ENCODE measurements around the gene NAP1L4. TPM values are rescaled to one million over a fixed set of nuclear protein-coding genes. Genes with fewer than 3 reads are reported as not detected.
A peak's percentile ranks its signal among the peaks of the same experiment; 100 is the strongest.

NAP1L4 gene
- total RNA-seq, 1 donor from 2014 or later = 184 TPM

GRCh38 chr11:2914455-2915195 lies 77.5 kb downstream of the NAP1L4 start:
- Mint-ChIP-seq H3K4me1 (ENCODE audit: low read depth) (no peaks in the 10 kb centered on the region), H3K36me3 (ENCODE audit: insufficient read depth) (no peaks in the 10 kb centered on the region), H3K27ac (no peak overlapping the region), H3K9me3 (ENCODE audit: low read depth) (no peaks in the 10 kb centered on the region), H3K4me3 (ENCODE audit: low read depth) (no peak overlapping the region), H3K27me3 (peaks cover 19% of the 10 kb centered on the region)
- DNase-seq (ENCODE audit: low spot score, unreplicated experiment) = no peak
- TF ChIP-seq, protein P1, sequence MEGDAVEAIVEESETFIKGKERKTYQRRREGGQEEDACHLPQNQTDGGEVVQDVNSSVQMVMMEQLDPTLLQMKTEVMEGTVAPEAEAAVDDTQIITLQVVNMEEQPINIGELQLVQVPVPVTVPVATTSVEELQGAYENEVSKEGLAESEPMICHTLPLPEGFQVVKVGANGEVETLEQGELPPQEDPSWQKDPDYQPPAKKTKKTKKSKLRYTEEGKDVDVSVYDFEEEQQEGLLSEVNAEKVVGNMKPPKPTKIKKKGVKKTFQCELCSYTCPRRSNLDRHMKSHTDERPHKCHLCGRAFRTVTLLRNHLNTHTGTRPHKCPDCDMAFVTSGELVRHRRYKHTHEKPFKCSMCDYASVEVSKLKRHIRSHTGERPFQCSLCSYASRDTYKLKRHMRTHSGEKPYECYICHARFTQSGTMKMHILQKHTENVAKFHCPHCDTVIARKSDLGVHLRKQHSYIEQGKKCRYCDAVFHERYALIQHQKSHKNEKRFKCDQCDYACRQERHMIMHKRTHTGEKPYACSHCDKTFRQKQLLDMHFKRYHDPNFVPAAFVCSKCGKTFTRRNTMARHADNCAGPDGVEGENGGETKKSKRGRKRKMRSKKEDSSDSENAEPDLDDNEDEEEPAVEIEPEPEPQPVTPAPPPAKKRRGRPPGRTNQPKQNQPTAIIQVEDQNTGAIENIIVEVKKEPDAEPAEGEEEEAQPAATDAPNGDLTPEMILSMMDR (IDR thresholded peaks at IDR 0.05; ENCODE audit: unreplicated experiment) = no peak

DNA sequence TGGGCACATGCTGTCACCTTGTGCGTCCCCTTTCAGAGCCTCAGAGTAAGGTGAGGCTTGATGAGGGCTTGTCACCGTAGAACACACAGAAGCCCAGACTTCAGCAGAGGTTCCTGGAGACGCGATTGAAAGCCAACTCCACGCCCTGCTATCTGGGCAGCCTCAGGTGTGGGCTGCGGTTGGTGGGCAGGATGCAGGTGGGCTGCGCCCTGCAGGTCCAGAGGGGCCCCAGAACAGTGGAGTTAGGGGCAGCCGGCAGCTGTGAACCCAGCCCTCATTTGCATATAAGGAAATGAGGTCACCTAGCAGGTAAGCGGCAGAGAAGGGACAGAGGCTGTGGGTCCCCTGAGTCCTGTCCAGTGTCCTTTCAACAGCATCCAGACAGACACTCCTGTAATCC lies 78.4 kb downstream of the NAP1L4 start:
- no peak overlapping the region for H3K27ac Mint-ChIP-seq
- H3K4me1 Mint-ChIP-seq (ENCODE audit: low read depth) = no peaks in the 10 kb centered on the region
- no peaks in the 10 kb centered on the region for H3K36me3 Mint-ChIP-seq (ENCODE audit: insufficient read depth)

DNA sequence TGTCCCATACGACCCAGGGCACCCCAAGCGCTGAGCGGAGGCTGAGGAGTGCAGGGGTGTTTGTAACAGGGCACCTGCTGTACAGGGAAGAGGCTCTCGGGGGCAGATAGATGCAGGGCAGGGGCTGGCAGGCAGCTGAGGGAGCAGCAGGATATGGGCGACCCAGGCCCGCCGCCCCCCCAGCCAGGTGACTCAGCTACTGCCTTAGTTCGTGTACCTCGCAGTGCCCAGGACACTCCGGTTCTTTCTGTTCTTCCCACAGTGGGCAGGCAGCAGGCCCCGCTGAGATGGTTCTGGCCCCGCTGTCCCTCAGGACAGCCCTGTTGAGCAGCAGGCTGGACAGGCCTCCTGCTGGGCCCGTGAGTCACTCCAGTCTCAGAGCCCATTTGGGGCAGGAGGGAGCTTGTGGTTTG lies 79.1 kb downstream of the NAP1L4 start:
- TF ChIP-seq, protein P1 (IDR thresholded peaks at IDR 0.05; ENCODE audit: unreplicated experiment) = no peak
- no peak overlapping the region for H3K27ac Mint-ChIP-seq
- no peaks in the 10 kb centered on the region for H3K36me3 Mint-ChIP-seq (ENCODE audit: insufficient read depth)
- peaks cover 19% of the 10 kb centered on the region for H3K27me3 Mint-ChIP-seq
- no peaks in the 10 kb centered on the region for H3K4me1 Mint-ChIP-seq (ENCODE audit: low read depth)
- no peaks in the 10 kb centered on the region for H3K9me3 Mint-ChIP-seq (ENCODE audit: low read depth)
- no peak for DNase-seq (ENCODE audit: low spot score, unreplicated experiment)
- no peak overlapping the region for H3K4me3 Mint-ChIP-seq (ENCODE audit: low read depth)

More for the DNA sequence above, 78.4 kb downstream of the NAP1L4 start:
- DNase-seq (ENCODE audit: low spot score, unreplicated experiment) = no peak
- H3K27me3 Mint-ChIP-seq = peaks cover 19% of the 10 kb centered on the region
- H3K4me3 Mint-ChIP-seq (ENCODE audit: low read depth) = no peak overlapping the region
- TF ChIP-seq, protein P1 (IDR thresholded peaks at IDR 0.05; ENCODE audit: unreplicated experiment) = no peak
- no peaks in the 10 kb centered on the region for H3K9me3 Mint-ChIP-seq (ENCODE audit: low read depth)

GRCh38 chr11:2912498-2912897 lies 79.6 kb downstream of the NAP1L4 start:
- DNase-seq (ENCODE audit: low spot score, unreplicated experiment) = no peak
- H3K4me3 Mint-ChIP-seq (ENCODE audit: low read depth) = no peak overlapping the region
- H3K4me1 Mint-ChIP-seq (ENCODE audit: low read depth) = no peaks in the 10 kb centered on the region
- H3K36me3 Mint-ChIP-seq (ENCODE audit: insufficient read depth) = no peaks in the 10 kb centered on the region
- H3K9me3 Mint-ChIP-seq (ENCODE audit: low read depth) = no peaks in the 10 kb centered on the region
- H3K27me3 Mint-ChIP-seq = peaks cover 19% of the 10 kb centered on the region
- TF ChIP-seq, protein P1 (IDR thresholded peaks at IDR 0.05; ENCODE audit: unreplicated experiment) = no peak
- no peak overlapping the region for H3K27ac Mint-ChIP-seq

- H3K27me3 Mint-ChIP-seq = peaks cover 22% of the 10 kb centered on the region
- no peak overlapping the region for H3K4me3 Mint-ChIP-seq (ENCODE audit: low read depth)
- H3K36me3 Mint-ChIP-seq (ENCODE audit: insufficient read depth) = no peaks in the 10 kb centered on the region
- peak overlapping the region; percentile 76 for H3K27ac Mint-ChIP-seq
- TF ChIP-seq, protein P1 (IDR thresholded peaks at IDR 0.05; ENCODE audit: unreplicated experiment) = no peak
- H3K9me3 Mint-ChIP-seq (ENCODE audit: low read depth) = no peaks in the 10 kb centered on the region
- H3K4me1 Mint-ChIP-seq (ENCODE audit: low read depth) = no peaks in the 10 kb centered on the region
- no peak for DNase-seq (ENCODE audit: low spot score, unreplicated experiment)
Measured at GRCh38 chr11:2911785-2912391, 80.2 kb downstream of the NAP1L4 start.

All from progenitor cell of endocrine pancreas (in vitro differentiated cells).